Activated CD4-positive, alpha-beta T cell treated with anti-CD3 and anti-CD28 coated beads, Interleukin-2, amount 50 U/mL, for 1 hour (primary cell): ENCODE measurements around the gene STEAP2.

Experiments
- DNase-seq: peaks from one replicate; pipeline ENCODE4 v3.0.0-alpha.2; 2020

STEAP2 gene

GRCh38 chr7:90194911-90195809 lies 16.4 kb upstream of the STEAP2 start:
- DNase-seq: no peak

- DNase-seq: no peak
These were observed 9.9 kb upstream of the STEAP2 start for GRCh38 chr7:90201500-90202195.

- no peak for DNase-seq
These were observed 3.6 kb upstream of the STEAP2 start for GRCh38 chr7:90207956-90208355.

- DNase-seq: no peak
These were observed 1.8 kb upstream of the STEAP2 start for GRCh38 chr7:90209776-90210175.

- no peak for DNase-seq
These were observed 1.1 kb upstream of the STEAP2 start for GRCh38 chr7:90210475-90210874.

- no peak for DNase-seq
These were observed 559 bp upstream of the STEAP2 start for GRCh38 chr7:90210981-90211380.

- DNase-seq: no peak
These were observed 582 bp downstream of the STEAP2 start for GRCh38 chr7:90212149-90212495.

GRCh38 chr7:90213521-90213920 lies 2.0 kb downstream of the STEAP2 start:
- no peak for DNase-seq

- DNase-seq: no peak
These were observed 4.6 kb downstream of the STEAP2 start for GRCh38 chr7:90216080-90216674.

- no peak for DNase-seq
These were observed 5.2 kb downstream of the STEAP2 start for GRCh38 chr7:90216771-90217170.

- no peak for DNase-seq
These were observed 10.8 kb downstream of the STEAP2 start for GRCh38 chr7:90222390-90222789.

- DNase-seq: no peak
These were observed 11.5 kb downstream of the STEAP2 start for GRCh38 chr7:90222811-90223725.

GRCh38 chr7:90224195-90224594 lies 12.7 kb downstream of the STEAP2 start:
- no peak for DNase-seq

- DNase-seq: no peak
These were observed 13.6 kb downstream of the STEAP2 start for GRCh38 chr7:90225181-90225580.

- DNase-seq: no peak
These were observed 14.1 kb downstream of the STEAP2 start for GRCh38 chr7:90225601-90226000.

GRCh38 chr7:90227259-90227658 lies 15.7 kb downstream of the STEAP2 start:
- DNase-seq: no peak

GRCh38 chr7:90229682-90230081 lies 18.1 kb downstream of the STEAP2 start:
- no peak for DNase-seq

- DNase-seq: no peak
These were observed 19.3 kb downstream of the STEAP2 start for GRCh38 chr7:90230834-90231233.

GRCh38 chr7:90231304-90231703 lies 19.8 kb downstream of the STEAP2 start:
- DNase-seq: no peak

- no peak for DNase-seq
These were observed 20.9 kb downstream of the STEAP2 start for GRCh38 chr7:90232430-90232829.

GRCh38 chr7:90233569-90233968 lies 22.0 kb downstream of the STEAP2 start:
- no peak for DNase-seq

GRCh38 chr7:90236721-90237289 lies 25.3 kb downstream of the STEAP2 start:
- DNase-seq: no peak

- DNase-seq: no peak
These were observed 26.5 kb downstream of the STEAP2 start for GRCh38 chr7:90238022-90238421.
